ENCODE data around the gene ARPC1A. TPM values are rescaled to one million over a fixed set of nuclear protein-coding genes. Genes with fewer than 3 reads are reported as not detected.

The ARPC1A gene
- total RNA-seq, 1 experiment from 2014 or later = 201 TPM

DNA sequence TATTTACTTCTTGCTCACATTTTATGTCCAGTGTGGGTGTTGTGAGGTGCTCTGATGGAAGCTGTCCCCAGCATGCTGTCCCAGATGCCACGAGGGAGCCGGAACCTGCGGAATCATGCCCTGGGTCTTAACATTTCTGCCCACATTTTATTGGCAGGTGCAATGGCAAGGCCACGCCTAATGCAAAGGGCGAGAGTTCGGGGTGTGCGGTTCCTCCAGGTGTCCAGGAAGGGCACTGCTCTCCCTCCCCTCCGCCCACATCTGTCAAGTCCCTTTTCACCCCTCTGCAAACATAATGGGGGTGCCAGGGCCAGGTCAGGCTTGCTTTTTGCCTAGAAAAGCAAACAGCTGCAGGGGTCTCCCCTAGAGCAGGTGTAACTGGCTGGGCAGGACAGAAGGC, 66.3 kb downstream of the ARPC1A start:
- Mint-ChIP-seq H3K27me3 (ENCODE audit: insufficient read depth, unreplicated experiment) (no peaks in the 10 kb centered on the region), H3K27ac (ENCODE audit: unreplicated experiment) (no peak overlapping the region), H3K9me3 (ENCODE audit: unreplicated experiment) (no peaks in the 10 kb centered on the region), H3K36me3 (ENCODE audit: insufficient read depth, unreplicated experiment) (peaks cover 100% of the 10 kb centered on the region), H3K4me3 (ENCODE audit: unreplicated experiment) (no peak overlapping the region), H3K4me1 (ENCODE audit: low read depth, unreplicated experiment) (no peaks in the 10 kb centered on the region)
- H3K9me3 ChIP-seq = no peaks in the 10 kb centered on the region
- no peaks in the 10 kb centered on the region for H3K4me1 ChIP-seq
- POLR2A ChIA-PET = no interaction called here
- peaks cover 6% of the 10 kb centered on the region for H3K36me3 ChIP-seq (ENCODE audit: control insufficient read depth, insufficient read depth, low read length)
- BruUV-seq (replicated peaks) = no TSS peak
- no peaks in the 10 kb centered on the region for H3K27me3 ChIP-seq (replicated peaks; ENCODE audit: control insufficient read depth, insufficient read depth, low read length)
- TF ChIP-seq, protein P1, sequence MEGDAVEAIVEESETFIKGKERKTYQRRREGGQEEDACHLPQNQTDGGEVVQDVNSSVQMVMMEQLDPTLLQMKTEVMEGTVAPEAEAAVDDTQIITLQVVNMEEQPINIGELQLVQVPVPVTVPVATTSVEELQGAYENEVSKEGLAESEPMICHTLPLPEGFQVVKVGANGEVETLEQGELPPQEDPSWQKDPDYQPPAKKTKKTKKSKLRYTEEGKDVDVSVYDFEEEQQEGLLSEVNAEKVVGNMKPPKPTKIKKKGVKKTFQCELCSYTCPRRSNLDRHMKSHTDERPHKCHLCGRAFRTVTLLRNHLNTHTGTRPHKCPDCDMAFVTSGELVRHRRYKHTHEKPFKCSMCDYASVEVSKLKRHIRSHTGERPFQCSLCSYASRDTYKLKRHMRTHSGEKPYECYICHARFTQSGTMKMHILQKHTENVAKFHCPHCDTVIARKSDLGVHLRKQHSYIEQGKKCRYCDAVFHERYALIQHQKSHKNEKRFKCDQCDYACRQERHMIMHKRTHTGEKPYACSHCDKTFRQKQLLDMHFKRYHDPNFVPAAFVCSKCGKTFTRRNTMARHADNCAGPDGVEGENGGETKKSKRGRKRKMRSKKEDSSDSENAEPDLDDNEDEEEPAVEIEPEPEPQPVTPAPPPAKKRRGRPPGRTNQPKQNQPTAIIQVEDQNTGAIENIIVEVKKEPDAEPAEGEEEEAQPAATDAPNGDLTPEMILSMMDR (IDR thresholded peaks at IDR 0.05; ENCODE audit: insufficient read depth in 1 of 2, low read depth in 1 of 2, low read length in 1 of 2, severe bottlenecking in 1 of 2, unreplicated experiment in 1 of 2) = no peak
- intact Hi-C loops (cut with micrococcal nuclease; ENCODE audit: unreplicated experiment) = no loop called here
- H3K4me3 ChIP-seq (ENCODE audit: low read depth, low read length) = no peak overlapping the region
- CTCF ChIA-PET = no interaction called here
- DNase-seq = no peak

DNA sequence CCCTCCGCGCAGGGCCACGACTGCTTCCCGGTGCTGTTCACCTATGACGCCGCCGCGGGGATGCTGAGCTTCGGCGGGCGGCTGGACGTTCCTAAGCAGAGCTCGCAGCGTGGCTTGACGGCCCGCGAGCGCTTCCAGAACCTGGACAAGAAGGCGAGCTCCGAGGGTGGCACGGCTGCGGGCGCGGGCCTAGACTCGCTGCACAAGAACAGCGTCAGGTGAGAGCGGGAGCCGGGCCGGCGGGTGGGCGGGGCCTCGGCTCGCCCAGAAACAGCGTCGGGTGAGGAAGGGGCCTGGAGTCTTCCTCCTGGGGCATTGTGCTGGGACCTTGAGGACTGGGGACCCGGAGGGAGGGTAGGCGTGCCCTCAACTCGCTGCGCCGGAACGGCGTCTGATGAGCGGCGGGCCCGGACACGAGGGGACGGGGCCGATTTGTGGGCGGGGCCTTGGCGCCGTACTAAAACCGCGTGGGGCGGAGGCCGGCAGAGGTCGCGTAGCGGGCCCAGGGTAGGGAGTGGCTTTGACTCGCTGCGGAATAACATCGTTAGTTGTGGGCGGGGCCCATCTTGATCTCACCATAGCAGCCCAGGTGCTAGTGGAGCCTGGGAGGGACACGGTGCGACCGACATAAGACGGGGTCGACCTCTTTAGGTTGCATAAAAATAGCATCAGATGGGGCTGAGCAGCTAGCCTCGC, 67.1 kb downstream of the ARPC1A start:
- ChIA-PET POLR2A (interaction anchor here (0.5 kb wide), 1 partner anchor 10 kb away, joined by 4 read pairs; no protein-coding TSS in a partner anchor), CTCF (no interaction called here)
- Mint-ChIP-seq H3K27ac (ENCODE audit: unreplicated experiment) (no peak overlapping the region), H3K27me3 (ENCODE audit: insufficient read depth, unreplicated experiment) (no peaks in the 10 kb centered on the region), H3K4me1 (ENCODE audit: low read depth, unreplicated experiment) (peaks cover under 1% of the 10 kb centered on the region), H3K4me3 (ENCODE audit: unreplicated experiment) (no peak overlapping the region), H3K36me3 (ENCODE audit: insufficient read depth, unreplicated experiment) (peaks cover 100% of the 10 kb centered on the region), H3K9me3 (ENCODE audit: unreplicated experiment) (no peaks in the 10 kb centered on the region)
- no peaks in the 10 kb centered on the region for H3K9me3 ChIP-seq
- BruUV-seq (replicated peaks) = no TSS peak
- peaks cover 7% of the 10 kb centered on the region for H3K36me3 ChIP-seq (ENCODE audit: control insufficient read depth, insufficient read depth, low read length)
- H3K4me3 ChIP-seq (ENCODE audit: low read depth, low read length) = no peak overlapping the region
- no peaks in the 10 kb centered on the region for H3K4me1 ChIP-seq
- TF ChIP-seq, protein P1 (IDR thresholded peaks at IDR 0.05; ENCODE audit: insufficient read depth in 1 of 2, low read depth in 1 of 2, low read length in 1 of 2, severe bottlenecking in 1 of 2, unreplicated experiment in 1 of 2) = no peak
- intact Hi-C loops (cut with micrococcal nuclease; ENCODE audit: unreplicated experiment) = no loop called here
- no peaks in the 10 kb centered on the region for H3K27me3 ChIP-seq (replicated peaks; ENCODE audit: control insufficient read depth, insufficient read depth, low read length)
- DNase-seq = no peak

DNA sequence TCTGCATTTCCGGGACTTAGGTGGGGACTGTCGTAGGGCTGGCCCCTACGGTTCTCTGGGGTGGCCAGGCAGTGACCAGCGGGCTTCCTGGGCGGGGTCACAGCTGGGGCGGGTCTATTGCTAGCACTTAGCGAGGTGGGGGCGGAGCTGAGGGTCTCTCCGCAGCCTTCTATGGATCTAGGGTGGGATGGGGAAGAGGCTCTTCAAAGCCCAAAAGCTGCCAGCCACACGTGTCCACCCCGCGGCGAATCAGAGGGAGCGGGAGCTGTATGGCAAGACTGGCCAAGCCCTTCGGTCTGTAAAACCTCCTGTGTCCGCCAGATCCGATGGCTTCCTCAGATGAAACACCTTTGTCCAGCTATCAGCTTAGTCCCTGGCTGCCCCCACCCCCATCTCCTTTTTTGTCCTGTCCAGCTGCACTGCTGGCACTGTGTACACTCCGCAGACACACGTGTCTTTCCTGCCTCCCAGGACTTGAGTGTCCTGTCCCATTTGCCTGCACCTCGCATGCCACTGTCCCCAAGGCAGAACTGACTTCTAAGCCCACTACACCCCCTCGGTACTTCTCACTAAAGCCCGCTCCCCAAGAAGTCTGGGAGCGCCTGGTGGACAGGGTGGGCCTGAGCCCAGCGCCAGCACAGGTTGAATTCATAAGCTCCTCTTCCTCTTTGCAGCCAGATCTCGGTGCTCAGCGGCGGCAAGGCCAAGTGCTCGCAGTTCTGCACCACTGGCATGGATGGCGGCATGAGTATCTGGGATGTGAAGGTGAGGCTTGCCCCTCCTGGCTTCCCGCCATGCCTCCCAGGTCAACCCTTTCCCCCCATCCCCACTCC, 67.9 kb downstream of the ARPC1A start:
- Histone ChIP-seq H3K9me3 (no peaks in the 10 kb centered on the region), H3K4me1 (no peaks in the 10 kb centered on the region), H3K4me3 (ENCODE audit: low read depth, low read length) (no peak overlapping the region), H3K36me3 (ENCODE audit: control insufficient read depth, insufficient read depth, low read length) (peaks cover 7% of the 10 kb centered on the region), H3K27me3 (replicated peaks; ENCODE audit: control insufficient read depth, insufficient read depth, low read length) (no peaks in the 10 kb centered on the region)
- POLR2A ChIA-PET = interaction anchor here (0.5 kb wide), 1 partner anchor 9 kb away, joined by 4 read pairs; no protein-coding TSS in a partner anchor
- TF ChIP-seq, protein P1 (IDR thresholded peaks at IDR 0.05; ENCODE audit: insufficient read depth in 1 of 2, low read depth in 1 of 2, low read length in 1 of 2, severe bottlenecking in 1 of 2, unreplicated experiment in 1 of 2) = no peak
- peak overlapping the region; percentile 50 for H3K27ac Mint-ChIP-seq (ENCODE audit: unreplicated experiment)
- no peaks in the 10 kb centered on the region for H3K27me3 Mint-ChIP-seq (ENCODE audit: insufficient read depth, unreplicated experiment)
- BruUV-seq (replicated peaks) = no TSS peak
- H3K4me1 Mint-ChIP-seq (ENCODE audit: low read depth, unreplicated experiment) = peaks cover 4% of the 10 kb centered on the region
- H3K36me3 Mint-ChIP-seq (ENCODE audit: insufficient read depth, unreplicated experiment) = peaks cover 100% of the 10 kb centered on the region
- H3K9me3 Mint-ChIP-seq (ENCODE audit: unreplicated experiment) = no peaks in the 10 kb centered on the region
- no peak for DNase-seq
- CTCF ChIA-PET = interaction anchor here (0.6 kb wide), 1 partner anchor 256 kb away, joined by 3 read pairs; no protein-coding TSS in a partner anchor
- intact Hi-C loops (cut with micrococcal nuclease; ENCODE audit: unreplicated experiment) = no loop called here
- no peak overlapping the region for H3K4me3 Mint-ChIP-seq (ENCODE audit: unreplicated experiment)

Data from Caco-2 (cell line).